Upper lobe of right lung (tissue), 1 donor: ENCODE measurements around the gene CD27. TPM values are rescaled to one million over a fixed set of nuclear protein-coding genes. Genes with fewer than 3 reads are reported as not detected.

Source experiments
- ATAC-seq: fragments of 200-7000 bp; cut with Tn5 transposase; one replicate; pipeline ENCODE4 v1.9.1; 2020; ENCODE audit warnings: mild to moderate bottlenecking, moderate library complexity
- DNase-seq: peaks from one replicate; pipeline ENCODE4 v3.0.0-alpha.2; 2020
- H3K27ac ChIP-seq: fragments of 200-600 bp; one replicate; pipeline ENCODE4 v1.8.0; 2022
- H3K27me3 ChIP-seq: fragments of 200-600 bp; one replicate; pipeline ENCODE4 v1.8.0; 2022; ENCODE audit warnings: mild to moderate bottlenecking
- H3K36me3 ChIP-seq: fragments of 200-600 bp; one replicate; pipeline ENCODE4 v1.8.0; 2022
- H3K4me1 ChIP-seq: fragments of 200-600 bp; one replicate; pipeline ENCODE4 v1.8.0; 2022
- H3K4me3 ChIP-seq: fragments of 200-600 bp; one replicate; pipeline ENCODE4 v1.8.0; 2022; ENCODE audit warnings: mild to moderate bottlenecking
- H3K9me3 ChIP-seq: fragments of 200-600 bp; one replicate; pipeline ENCODE4 v1.8.0; 2022
- CTCF ChIP-seq: fragments of 200-600 bp; IDR thresholded peaks from one replicate; pipeline ENCODE4 v1.8.0; 2022; ENCODE audit warnings: antibody characterized with exemption
- intact Hi-C: fragments of 100-400 bp; cut with DNase I; formaldehyde crosslinking; loops from one replicate; pipeline ENCODE4 v1.11.0; 2022
- total RNA-seq: library from RNA; stranded (reverse); fragmentation: NEBNext Ultra II Directional; extraction: Animal tissue kit (Norgen Biotek cat#: 25700); gene quantifications from one replicate; pipeline ENCODE4 v1.2.1, GENCODE V29; 2021
- donor health status: DM: no; HTN: yes; CAD: no; lungs with severe emphysema.

CD27 gene
- total RNA-seq, 1 donor from 2014 or later: 1.5 TPM

GRCh38 chr12:6461401-6462233 is 16.9 kb downstream of the CD27 start:
- H3K9me3 ChIP-seq: no peaks in the 10 kb centered on the region
- H3K4me3 ChIP-seq: no peak overlapping the region
- H3K4me1 ChIP-seq: peaks cover 28% of the 10 kb centered on the region
- DNase-seq (peak; percentile 83), ATAC-seq (peak; percentile 88)
- peaks cover 86% of the 10 kb centered on the region for H3K36me3 ChIP-seq
- no peaks in the 10 kb centered on the region for H3K27me3 ChIP-seq
- peak overlapping the region; percentile 74 for H3K27ac ChIP-seq
- intact Hi-C loops: loop anchor here (10.0 kb wide), 1 partner anchor 137 kb away; no protein-coding TSS in a partner anchor
- no peak for TF ChIP-seq CTCF

- Histone ChIP-seq H3K27me3 (no peaks in the 10 kb centered on the region), H3K4me1 (peaks cover 28% of the 10 kb centered on the region), H3K9me3 (no peaks in the 10 kb centered on the region), H3K27ac (peak overlapping the region; percentile 74), H3K36me3 (peaks cover 78% of the 10 kb centered on the region), H3K4me3 (no peak overlapping the region)
- TF ChIP-seq CTCF: no peak
- ATAC-seq (no peak), DNase-seq (no peak)
- intact Hi-C loops: loop anchor here (10.0 kb wide), 1 partner anchor 138 kb away; no protein-coding TSS in a partner anchor
Observed at GRCh38 chr12:6462234-6462995, 17.7 kb downstream of the CD27 start.

- no peaks in the 10 kb centered on the region for H3K9me3 ChIP-seq
- intact Hi-C loops: loop anchor here (10.0 kb wide), 1 partner anchor 138 kb away; no protein-coding TSS in a partner anchor
- TF ChIP-seq CTCF: no peak
- H3K27me3 ChIP-seq: no peaks in the 10 kb centered on the region
- DNase-seq (peak; percentile 36), ATAC-seq (no peak)
- peaks cover 70% of the 10 kb centered on the region for H3K36me3 ChIP-seq
- H3K4me3 ChIP-seq: no peak overlapping the region
- peaks cover 34% of the 10 kb centered on the region for H3K4me1 ChIP-seq
- peak overlapping the region; percentile 60 for H3K27ac ChIP-seq
Observed at GRCh38 chr12:6463216-6463615, 18.5 kb downstream of the CD27 start.

GRCh38 chr12:6463858-6464257 is 19.1 kb downstream of the CD27 start:
- no peak overlapping the region for H3K4me3 ChIP-seq
- intact Hi-C loops: loop anchor here (10.0 kb wide), 1 partner anchor 139 kb away; no protein-coding TSS in a partner anchor
- no peak for ATAC-seq
- no peaks in the 10 kb centered on the region for H3K27me3 ChIP-seq
- H3K4me1 ChIP-seq: peaks cover 38% of the 10 kb centered on the region
- H3K36me3 ChIP-seq: peaks cover 63% of the 10 kb centered on the region
- no peaks in the 10 kb centered on the region for H3K9me3 ChIP-seq
- TF ChIP-seq CTCF: no peak
- peak; percentile 26 for DNase-seq
- H3K27ac ChIP-seq: peak overlapping the region; percentile 60

- peaks cover 57% of the 10 kb centered on the region for H3K36me3 ChIP-seq
- H3K9me3 ChIP-seq: no peaks in the 10 kb centered on the region
- H3K27me3 ChIP-seq: no peaks in the 10 kb centered on the region
- H3K4me1 ChIP-seq: peaks cover 44% of the 10 kb centered on the region
- H3K4me3 ChIP-seq: no peak overlapping the region
- intact Hi-C loops: loop anchor here (10.0 kb wide), 1 partner anchor 140 kb away; no protein-coding TSS in a partner anchor
- peak; percentile 31 for DNase-seq
- H3K27ac ChIP-seq: no peak overlapping the region
- no peak for TF ChIP-seq CTCF
- ATAC-seq: no peak
Observed at GRCh38 chr12:6464531-6464930, 19.8 kb downstream of the CD27 start.
